ENCODE results near the gene IL31.
"Not testable (repeated sequence)": the region's sequence is repeated elsewhere in the genome, so short reads cannot be mapped to it uniquely, and the experiment has no call there.

The IL31 gene

GRCh38 chr12:122174155-122174845 lies at the start of gene IL31:
IL31 (minus strand) TSS chr12:122174221; CDS start chr12:122174172, 49 bp downstream.
- peak; percentile 58 for DNase-seq

GRCh38 chr12:122216445-122216844 lies 42.4 kb upstream of the IL31 start:
- DNase-seq, result no peak

GRCh38 chr12:122215771-122216170 lies 41.8 kb upstream of the IL31 start:
- DNase-seq, result no peak

- no peak for DNase-seq
Measured at GRCh38 chr12:122208073-122208820, 34.2 kb upstream of the IL31 start.

- no peak for DNase-seq
Measured at GRCh38 chr12:122207391-122207790, 33.4 kb upstream of the IL31 start.

- no peak for DNase-seq
Measured at GRCh38 chr12:122206976-122207375, 33.0 kb upstream of the IL31 start.

- no peak for DNase-seq
Measured at GRCh38 chr12:122206111-122206881, 32.3 kb upstream of the IL31 start.

- no peak for DNase-seq
Measured at GRCh38 chr12:122205053-122205925, 31.3 kb upstream of the IL31 start.

- no peak for DNase-seq
Measured at GRCh38 chr12:122204167-122205052, 30.4 kb upstream of the IL31 start.

- DNase-seq, result peak; percentile 76
Measured at GRCh38 chr12:122203301-122204166, 29.5 kb upstream of the IL31 start, which contains the start of gene B3GNT4. B3GNT4 (plus strand) TSS chr12:122203709; CDS start chr12:122204619, 910 bp downstream.

GRCh38 chr12:122202811-122203210 lies 28.8 kb upstream of the IL31 start:
- DNase-seq, result not testable (repeated sequence)

- DNase-seq, result no peak
Measured at GRCh38 chr12:122202017-122202416, 28.0 kb upstream of the IL31 start.

- no peak for DNase-seq
Measured at GRCh38 chr12:122201381-122201780, 27.4 kb upstream of the IL31 start.

- no peak for DNase-seq
Measured at GRCh38 chr12:122200541-122201175, 26.6 kb upstream of the IL31 start.

GRCh38 chr12:122199484-122200355 lies 25.7 kb upstream of the IL31 start:
- no peak for DNase-seq

GRCh38 chr12:122197612-122197966 lies 23.6 kb upstream of the IL31 start:
- no peak for DNase-seq

GRCh38 chr12:122195405-122195804 lies 21.4 kb upstream of the IL31 start:
- no peak for DNase-seq

- DNase-seq, result no peak
Measured at GRCh38 chr12:122194804-122195203, 20.8 kb upstream of the IL31 start.

- no peak for DNase-seq
Measured at GRCh38 chr12:122192441-122192840, 18.4 kb upstream of the IL31 start.
